GM18519 (cell line): ENCODE measurements around the gene CACNG4.

Experiments used
- ATAC-seq: cut with Tn5 transposase; IDR thresholded peaks from one replicate; pipeline ENCODE4 v1.9.1; 2021; ENCODE audit warnings: mild to moderate bottlenecking, moderate library complexity; ENCODE audit not compliant: unreplicated experiment, low FRiP score

The CACNG4 gene

GRCh38 chr17:67015001-67015400, 50.5 kb downstream of the CACNG4 start:
- ATAC-seq = no peak

- ATAC-seq = no peak
Observed at GRCh38 chr17:67016039-67016762, 51.7 kb downstream of the CACNG4 start.

GRCh38 chr17:67017910-67018309, 53.4 kb downstream of the CACNG4 start:
- no peak for ATAC-seq

GRCh38 chr17:67018471-67019434, 54.2 kb downstream of the CACNG4 start:
- no peak for ATAC-seq

- ATAC-seq = no peak
Observed at GRCh38 chr17:67019809-67020208, 55.3 kb downstream of the CACNG4 start.

- ATAC-seq = no peak
Observed at GRCh38 chr17:67020293-67020766, 55.8 kb downstream of the CACNG4 start.

GRCh38 chr17:67021196-67021595, 56.7 kb downstream of the CACNG4 start:
- no peak for ATAC-seq

GRCh38 chr17:67021743-67022450, 57.4 kb downstream of the CACNG4 start:
- ATAC-seq = no peak

- no peak for ATAC-seq
Observed at GRCh38 chr17:67022451-67022810, 57.9 kb downstream of the CACNG4 start.

- no peak for ATAC-seq
Observed at GRCh38 chr17:67024736-67025135, 60.2 kb downstream of the CACNG4 start.

GRCh38 chr17:67025216-67025792, 60.8 kb downstream of the CACNG4 start:
- ATAC-seq = no peak

- ATAC-seq = no peak
Observed at GRCh38 chr17:67026341-67026740, 61.8 kb downstream of the CACNG4 start.

GRCh38 chr17:67027031-67027628, 62.6 kb downstream of the CACNG4 start:
- no peak for ATAC-seq

GRCh38 chr17:67030641-67031040, 66.1 kb downstream of the CACNG4 start:
- ATAC-seq = no peak

- no peak for ATAC-seq
Observed at GRCh38 chr17:67032382-67032781, 67.9 kb downstream of the CACNG4 start.

GRCh38 chr17:67032985-67033384, 68.5 kb downstream of the CACNG4 start:
- ATAC-seq = no peak

- ATAC-seq = no peak
Observed at GRCh38 chr17:67033613-67034012, 69.1 kb downstream of the CACNG4 start.

GRCh38 chr17:67035131-67036083, 70.9 kb downstream of the CACNG4 start:
- no peak for ATAC-seq

GRCh38 chr17:67038861-67039365, 74.4 kb downstream of the CACNG4 start:
- no peak for ATAC-seq
